Aorta (tissue), 5 donors: ENCODE measurements around the gene NCAM1. TPM values are rescaled to one million over a fixed set of nuclear protein-coding genes. Genes with fewer than 3 reads are reported as not detected.

Source experiments
- ATAC-seq: fragments of 200-7000 bp; cut with Tn5 transposase; one replicate; pipeline ENCODE4 v1.9.1; 2022; ENCODE audit warnings: moderate library complexity; ENCODE audit not compliant: low FRiP score
- DNase-seq, 2 donors: peaks; one replicate each; pipeline ENCODE4 v3.0.0-alpha.2; 2020
- H3K27ac ChIP-seq, 2 donors: one replicate each; pipeline ENCODE4 v1.5.1; 2013; ENCODE audit warnings: low read length in 2 of 2, mild to moderate bottlenecking in 2 of 2, moderate library complexity in 2 of 2, control low read depth in 1 of 2, inconsistent platforms in 1 of 2, low read depth in 1 of 2
- H3K27me3 ChIP-seq, 2 donors: one replicate each; pipeline ENCODE4 v1.6.1; 2013; ENCODE audit warnings: control low read depth in 1 of 2, low read length in 1 of 2, mild to moderate bottlenecking in 1 of 2, moderate library complexity in 1 of 2; ENCODE audit not compliant: insufficient read depth in 2 of 2, control insufficient read depth in 1 of 2
- H3K36me3 ChIP-seq, 2 donors: one replicate each; pipeline ENCODE4 v1.6.1; 2013; ENCODE audit warnings: control low read depth in 1 of 2, low read length in 1 of 2, mild to moderate bottlenecking in 1 of 2; ENCODE audit not compliant: insufficient read depth in 2 of 2, control insufficient read depth in 1 of 2
- H3K4me1 ChIP-seq, 2 donors: one replicate each; pipeline ENCODE4 v1.6.1; 2013; ENCODE audit warnings: low read length in 2 of 2, control low read depth in 1 of 2, mild to moderate bottlenecking in 1 of 2, moderate library complexity in 1 of 2; ENCODE audit not compliant: insufficient read depth in 2 of 2, control insufficient read depth in 1 of 2
- H3K4me3 ChIP-seq, 2 donors: one replicate each; pipeline ENCODE4 v1.5.1; 2013; ENCODE audit warnings: low read length in 2 of 2, control low read depth in 1 of 2, mild to moderate bottlenecking in 1 of 2
- H3K9me3 ChIP-seq: one replicate; pipeline ENCODE4 v1.6.1; 2013; ENCODE audit warnings: mild to moderate bottlenecking, low read length; ENCODE audit not compliant: control insufficient read depth
- WGBS, 2 donors: extraction: QIAGEN DNeasy Blood & Tissue Kit; methylation state at CpG; one replicate each; pipeline ENCODE4 v1.1.7; 2013; 5-methylcytosine and 5-hydroxymethylcytosine counted together
- intact Hi-C, 2 donors: fragments of 100-400 bp; cut with DNase I; formaldehyde crosslinking; loops; one replicate each; pipeline versions ENCODE4 v1.14.2 to v1.15.0; 2022
- polyA plus RNA-seq, 2 donors: library from polyadenylated mRNA; stranded (reverse); fragments of 200-250 nt; gene quantifications; one replicate each; pipeline ENCODE4 v1.2.3, GENCODE V29; 2013
- total RNA-seq, 2 donors: library from RNA; stranded (reverse); fragmentation: NEBNext Ultra II Directional; extraction: Animal tissue kit (Norgen Biotek cat#: 25700); gene quantifications; one replicate each; pipeline ENCODE4 v1.2.1, GENCODE V29; 2021
- donor health status: healthy with polysubstance abuse.
- donor health status: Bipolar disorder and iron deficiency.
- donor health status: DM: no; HTN: no; CAD: no.
- donor health status: DM: no; HTN: no; CAD: no.
- donor health status: DM: yes; HTN: yes; CAD: no.

The NCAM1 gene
- total and polyA plus RNA-seq, 4 donors: 1.8 to 19.4 (median 6.1) TPM

- ATAC-seq (no peak), DNase-seq (no peak)
- Histone ChIP-seq H3K4me1 (no peaks in the 10 kb centered on the region), H3K4me3 (no peak overlapping the region), H3K27ac (no peak overlapping the region), H3K27me3 (peaks cover 0 to 1% of the 10 kb centered on the region in 2 donors), H3K36me3 (no peaks in the 10 kb centered on the region), H3K9me3 (no peaks in the 10 kb centered on the region)
- WGBS, 2 donors: 89 to 93% methylated on average over 9 of the region's 9 CpGs
- intact Hi-C loops: no loop called here
Measured at GRCh38 chr11:113278481-113278880, 317.3 kb downstream of the NCAM1 start.

GRCh38 chr11:113278925-113279324 lies 317.7 kb downstream of the NCAM1 start:
- H3K36me3 ChIP-seq: no peaks in the 10 kb centered on the region
- H3K27ac ChIP-seq: no peak overlapping the region
- no peak overlapping the region for H3K4me3 ChIP-seq
- intact Hi-C loops: no loop called here
- no peaks in the 10 kb centered on the region for H3K9me3 ChIP-seq
- peaks cover 0 to 1% of the 10 kb centered on the region in 2 donors for H3K27me3 ChIP-seq
- DNase-seq: no peak
- no peaks in the 10 kb centered on the region for H3K4me1 ChIP-seq
- 66 to 75% methylated on average over 4 of the region's 4 CpGs for WGBS, 2 donors
- ATAC-seq: no peak

GRCh38 chr11:113279591-113279990 lies 318.4 kb downstream of the NCAM1 start:
- Histone ChIP-seq H3K36me3 (no peaks in the 10 kb centered on the region), H3K27me3 (peaks cover 0 to 1% of the 10 kb centered on the region in 2 donors), H3K4me3 (no peak overlapping the region), H3K9me3 (no peaks in the 10 kb centered on the region), H3K4me1 (no peaks in the 10 kb centered on the region), H3K27ac (no peak overlapping the region)
- ATAC-seq: no peak
- intact Hi-C loops: no loop called here
- 88 to 92% methylated on average over 3 of the region's 3 CpGs for WGBS, 2 donors
- DNase-seq: no peak

GRCh38 chr11:113281052-113281725 lies 320.0 kb downstream of the NCAM1 start:
- H3K9me3 ChIP-seq: no peaks in the 10 kb centered on the region
- H3K4me3 ChIP-seq: no peak overlapping the region
- intact Hi-C loops: loop anchor here (10.0 kb wide), 2 partner anchors 996 to 1066 kb away; no protein-coding TSS in a partner anchor
- no peaks in the 10 kb centered on the region for H3K36me3 ChIP-seq
- no peaks in the 10 kb centered on the region for H3K4me1 ChIP-seq
- H3K27ac ChIP-seq: no peak overlapping the region
- no peak for ATAC-seq
- no peak for DNase-seq
- H3K27me3 ChIP-seq: peaks cover 0 to 1% of the 10 kb centered on the region in 2 donors
- WGBS, 2 donors: 92 to 94% methylated on average over 2 of the region's 2 CpGs

GRCh38 chr11:113282898-113283437 lies 321.7 kb downstream of the NCAM1 start:
- Histone ChIP-seq H3K36me3 (no peaks in the 10 kb centered on the region), H3K27ac (no peak overlapping the region), H3K9me3 (no peaks in the 10 kb centered on the region), H3K27me3 (peaks cover 0 to 1% of the 10 kb centered on the region in 2 donors), H3K4me1 (no peaks in the 10 kb centered on the region), H3K4me3 (no peak overlapping the region)
- intact Hi-C loops: loop anchor here (10.0 kb wide), 2 partner anchors 998 to 1068 kb away; no protein-coding TSS in a partner anchor
- WGBS, 2 donors: 58 to 66% methylated on average over 3 of the region's 3 CpGs
- ATAC-seq (no peak), DNase-seq (no peak)

- H3K27me3 ChIP-seq: peaks cover 0 to 1% of the 10 kb centered on the region in 2 donors
- intact Hi-C loops: loop anchor here (10.0 kb wide), 2 partner anchors 999 to 1069 kb away; no protein-coding TSS in a partner anchor
- 88 to 91% methylated on average over 2 of the region's 2 CpGs for WGBS, 2 donors
- no peak for ATAC-seq
- DNase-seq: no peak
- H3K27ac ChIP-seq: no peak overlapping the region
- H3K4me1 ChIP-seq: no peaks in the 10 kb centered on the region
- H3K9me3 ChIP-seq: no peaks in the 10 kb centered on the region
- no peak overlapping the region for H3K4me3 ChIP-seq
- no peaks in the 10 kb centered on the region for H3K36me3 ChIP-seq
Measured at GRCh38 chr11:113283881-113284280, 322.7 kb downstream of the NCAM1 start.

GRCh38 chr11:113286009-113286408 lies 324.8 kb downstream of the NCAM1 start:
- no peaks in the 10 kb centered on the region for H3K27me3 ChIP-seq
- H3K27ac ChIP-seq: no peak overlapping the region
- 94 to 95% methylated on average over 3 of the region's 3 CpGs for WGBS, 2 donors
- no peak overlapping the region for H3K4me3 ChIP-seq
- no peaks in the 10 kb centered on the region for H3K9me3 ChIP-seq
- ATAC-seq (no peak), DNase-seq (no peak)
- no peaks in the 10 kb centered on the region for H3K36me3 ChIP-seq
- H3K4me1 ChIP-seq: no peaks in the 10 kb centered on the region
- intact Hi-C loops: loop anchor here (5.0 to 10.0 kb wide), 3 partner anchors 1001 to 1071 kb away; no protein-coding TSS in a partner anchor

GRCh38 chr11:113286509-113287497 lies 325.6 kb downstream of the NCAM1 start:
- 69 to 70% methylated on average over 11 of the region's 11 CpGs for whole genome bisulfite sequencing, 2 donors
- H3K27ac ChIP-seq: no peak overlapping the region
- H3K4me3 ChIP-seq: no peak overlapping the region
- no peaks in the 10 kb centered on the region for H3K27me3 ChIP-seq
- no peak for DNase-seq
- no peaks in the 10 kb centered on the region for H3K9me3 ChIP-seq
- ATAC-seq: no peak
- intact Hi-C loops: loop anchor here (5.0 to 10.0 kb wide), 3 partner anchors 1002 to 1072 kb away; no protein-coding TSS in a partner anchor
- no peaks in the 10 kb centered on the region for H3K36me3 ChIP-seq
- H3K4me1 ChIP-seq: no peaks in the 10 kb centered on the region
